Endothelial cell of umbilical vein (primary cell): ENCODE data around the gene EPB41L2. TPM values are rescaled to one million over a fixed set of nuclear protein-coding genes. Genes with fewer than 3 reads are reported as not detected.
A peak's percentile ranks its signal among the peaks of the same experiment; 100 is the strongest.

Source experiments
- BruUV-seq: library from RNA; stranded (reverse); fragments of 400-500 nt; replicated peaks from 2 replicates; lab custom pipeline; 2021; lab: Mats Ljungman, UMichigan
- CTCF ChIA-PET: fragments of 300-600, 350-600 bp; sonication (Branson Sonifier 250); formaldehyde crosslinking; loops from one replicate; lab custom pipeline; 2021; ENCODE audit warnings: antibody characterized with exemption, inconsistent platforms; lab: Charles Lee
- POLR2A ChIA-PET: fragments of 300-600, 350-600 bp; sonication (Branson Sonifier 250); formaldehyde crosslinking; loops from one replicate; lab custom pipeline; 2021; ENCODE audit warnings: antibody characterized with exemption, inconsistent platforms; lab: Charles Lee
- DNase-seq: peaks from one replicate; pipeline ENCODE4 v3.0.0-alpha.2; 2011; ENCODE audit warnings: low read depth, low spot score
- FAIRE-seq: peaks from 2 replicates; lab custom pipeline; 2011; peaks lifted over from hg19 to GRCh38; lab: Jason Lieb, UNC
- H2AFZ ChIP-seq: 2 replicates; pipeline ENCODE4 v1.6.0; 2012; ENCODE audit warnings: low read depth, low read length, control low read depth, inconsistent platforms
- H3K27ac ChIP-seq: 2 replicates; pipeline ENCODE4 v1.5.1; 2011; ENCODE audit warnings: low read depth, mild to moderate bottlenecking, control low read depth, low read length, moderate library complexity; ENCODE audit not compliant: insufficient read depth
- H3K27me3 ChIP-seq, 2 experiments: 2 replicates each; pipeline versions ENCODE4 v1.6.0 to v1.6.1; 2011; ENCODE audit warnings: low read length in 2 of 2, mixed read lengths in 1 of 2; ENCODE audit not compliant: control insufficient read depth in 2 of 2, insufficient read depth in 2 of 2
- H3K36me3 ChIP-seq, 2 experiments: 2 replicates in 1 of 2; 3 replicates in 1 of 2; pipeline ENCODE4 v1.5.1; 2011; ENCODE audit warnings: low read length in 2 of 2, mild to moderate bottlenecking in 1 of 2, moderate library complexity in 1 of 2; ENCODE audit not compliant: control insufficient read depth in 2 of 2, insufficient read depth in 2 of 2; ENCODE audit errors: extremely low read depth in 1 of 2
- H3K4me1 ChIP-seq: 3 replicates; pipeline ENCODE4 v1.5.1; 2011; ENCODE audit warnings: mild to moderate bottlenecking, low read length; ENCODE audit not compliant: control insufficient read depth, insufficient read depth; ENCODE audit errors: extremely low read depth
- H3K4me2 ChIP-seq: 2 replicates; pipeline ENCODE4 v1.6.1; 2011; ENCODE audit warnings: low read length, control low read depth, mixed read lengths; ENCODE audit not compliant: insufficient read depth
- H3K4me3 ChIP-seq, 3 experiments: fragments of 200-600 bp in 1 of 3; sonication (generic), shearing (Covaris generic) in 1 of 3; replicated peaks in 1 of 3; 2 replicates each; pipeline ENCODE4 v1.5.1; 2011 to 2016; ENCODE audit warnings: control low read depth in 3 of 3, low read length in 3 of 3, mild to moderate bottlenecking in 2 of 3, inconsistent platforms in 1 of 3, low read depth in 1 of 3, moderate library complexity in 1 of 3; ENCODE audit not compliant: insufficient read depth in 1 of 3
- H3K79me2 ChIP-seq: 2 replicates; pipeline ENCODE4 v1.6.0; 2012; ENCODE audit warnings: low read length, inconsistent platforms; ENCODE audit not compliant: control insufficient read depth, insufficient read depth
- H3K9ac ChIP-seq: replicated peaks from 2 replicates; pipeline ENCODE3; 2011; ENCODE audit warnings: low read length, control low read depth; ENCODE audit not compliant: insufficient read depth; ENCODE audit errors: extremely low read depth
- H3K9me1 ChIP-seq: replicated peaks from 3 replicates; pipeline ENCODE4 v1.6.0; 2011; ENCODE audit warnings: mild to moderate bottlenecking, low read length; ENCODE audit not compliant: control insufficient read depth, insufficient read depth; ENCODE audit errors: extremely low read depth
- H3K9me3 ChIP-seq: replicated peaks from 2 replicates; pipeline ENCODE4 v1.5.1; 2012; ENCODE audit warnings: low read length, inconsistent platforms; ENCODE audit not compliant: control insufficient read depth, insufficient read depth
- H4K20me1 ChIP-seq: replicated peaks from 2 replicates; pipeline ENCODE3; 2011; ENCODE audit warnings: mild to moderate bottlenecking, low read length; ENCODE audit not compliant: control insufficient read depth, insufficient read depth; ENCODE audit errors: extremely low read depth
- EZH2 ChIP-seq: IDR thresholded peaks from 2 replicates; pipeline ENCODE4 v1.6.1; 2012; ENCODE audit warnings: borderline replicate concordance, low read depth, mild to moderate bottlenecking, moderate library complexity, low read length, inconsistent platforms; ENCODE audit not compliant: severe bottlenecking
- FOS ChIP-seq: IDR thresholded peaks from 2 replicates; pipeline ENCODE4 v1.6.1; 2011; ENCODE audit warnings: mild to moderate bottlenecking, low read length, moderate library complexity, borderline replicate concordance; ENCODE audit not compliant: insufficient read depth
- GATA2 ChIP-seq: IDR thresholded peaks from 2 replicates; pipeline ENCODE4 v1.7.0; 2011; ENCODE audit warnings: low read depth, mild to moderate bottlenecking, moderate library complexity, mixed read lengths, low read length; ENCODE audit not compliant: insufficient read length, insufficient read depth
- JUN ChIP-seq: IDR thresholded peaks from 2 replicates; pipeline ENCODE4 v1.6.1; 2011; ENCODE audit warnings: borderline replicate concordance, low read depth; ENCODE audit not compliant: insufficient read length, insufficient read depth
- MYC ChIP-seq: IDR thresholded peaks from one replicate; pipeline ENCODE4 v1.6.1; 2011; ENCODE audit warnings: mild to moderate bottlenecking, low read depth, low read length
- POLR2A ChIP-seq: IDR thresholded peaks from 2 replicates; pipeline ENCODE4 v1.6.1; 2012; ENCODE audit warnings: low read depth, mild to moderate bottlenecking, control low read depth, low read length
- POLR2AphosphoS5 ChIP-seq: IDR thresholded peaks from 2 replicates; pipeline ENCODE4 v1.6.1; 2012; ENCODE audit warnings: low read depth, mild to moderate bottlenecking, control low read depth, low read length, moderate library complexity; ENCODE audit not compliant: insufficient read depth
- dilution Hi-C: fragments of 300-500 bp; cut with MboI; formaldehyde crosslinking; loops from one replicate; pipeline ENCODE4 v1.15.0; 2019; ENCODE audit warnings: low sequenced_read_pairs; ENCODE audit not compliant: extremely low pct_ligation_motif_present
- intact Hi-C: fragments of 100-400 bp; cut with micrococcal nuclease; formaldehyde crosslinking; loops from one replicate; pipeline ENCODE4 v1.10.0; 2022
- polyA plus RNA-seq, 4 experiments: library from polyadenylated mRNA; depleted of rRNA in 3 of 4; stranded (reverse) in 3 of 4; unstranded in 1 of 4; fragments of >200 nt; gene quantifications; 2 replicates each; pipeline versions ENCODE4 v1.2.1 to v1.2.3, GENCODE V29; 2011 to 2012; ENCODE audit warnings: missing spikeins in 1 of 4
- total RNA-seq: library from RNA; stranded (reverse); gene quantifications from 2 replicates; pipeline ENCODE4 v1.2.3, GENCODE V29; 2021
- TF ChIP-seq, protein P1 (sequence below): IDR thresholded peaks from 2 replicates; pipeline ENCODE4 v1.6.1; 2011; ENCODE audit not compliant: insufficient read depth, insufficient read length
- TF ChIP-seq, protein P2 (sequence below), 2 donors: IDR thresholded peaks; 1 replicate in 1 of 2; 2 replicates in 1 of 2; pipeline ENCODE4 v1.5.1; 2011; ENCODE audit warnings: low read length in 2 of 2, mild to moderate bottlenecking in 2 of 2, moderate library complexity in 2 of 2, control low read depth in 1 of 2, inconsistent platforms in 1 of 2, low read depth in 1 of 2; ENCODE audit not compliant: insufficient read depth in 1 of 2; ENCODE audit errors: extremely low read depth in 1 of 2

EPB41L2 gene
- total and polyA plus RNA-seq, 2 donors (not counting 3 experiments of a cell fraction or from before 2014, with no cell fraction given), result 26.5 to 87.7 TPM

DNA sequence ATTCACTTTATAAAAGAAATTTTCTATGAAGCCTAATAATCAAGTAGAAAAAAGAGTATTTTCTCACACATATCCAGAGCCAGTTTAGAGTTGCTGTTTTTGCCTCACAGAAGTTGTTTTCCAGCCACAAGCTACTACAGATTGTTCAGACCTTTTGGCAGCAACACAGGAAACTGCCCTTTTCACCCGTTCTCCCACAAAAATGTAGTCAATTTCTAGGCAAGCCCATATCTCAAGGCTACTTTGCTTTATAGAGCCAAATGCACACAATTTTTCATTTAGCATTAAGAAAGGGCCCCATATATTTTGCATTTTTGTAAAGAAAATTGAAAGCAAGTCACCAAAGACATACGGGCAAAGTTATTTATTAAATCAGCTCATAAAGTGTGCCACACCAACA lies 49.5 kb downstream of the EPB41L2 start:
- CTCF ChIA-PET, result interaction anchor here (0.7 to 2.5 kb wide), 12 partner anchors 9 to 124 kb away, joined by 3 to 13 read pairs (median 4); partner anchors contain the start of gene EPB41L2

GRCh38 chr6:131009790-131010189 lies 53.3 kb downstream of the EPB41L2 start:
- H3K27ac ChIP-seq, result no peak overlapping the region
- POLR2A ChIA-PET, result interaction anchor here (0.7 kb wide), 1 partner anchor 26 kb away, joined by 7 read pairs; no protein-coding TSS in a partner anchor
- H3K9me3 ChIP-seq, result no peaks in the 10 kb centered on the region
- BruUV-seq, result no TSS peak
- H2AFZ ChIP-seq, result no peak overlapping the region
- TF ChIP-seq POLR2A (no peak), GATA2 (no peak), EZH2 (no peak), FOS (no peak), MYC (no peak), POLR2AphosphoS5 (no peak), JUN (no peak)
- TF ChIP-seq, protein P1, sequence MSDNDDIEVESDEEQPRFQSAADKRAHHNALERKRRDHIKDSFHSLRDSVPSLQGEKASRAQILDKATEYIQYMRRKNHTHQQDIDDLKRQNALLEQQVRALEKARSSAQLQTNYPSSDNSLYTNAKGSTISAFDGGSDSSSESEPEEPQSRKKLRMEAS, result no peak
- TF ChIP-seq, protein P2, sequence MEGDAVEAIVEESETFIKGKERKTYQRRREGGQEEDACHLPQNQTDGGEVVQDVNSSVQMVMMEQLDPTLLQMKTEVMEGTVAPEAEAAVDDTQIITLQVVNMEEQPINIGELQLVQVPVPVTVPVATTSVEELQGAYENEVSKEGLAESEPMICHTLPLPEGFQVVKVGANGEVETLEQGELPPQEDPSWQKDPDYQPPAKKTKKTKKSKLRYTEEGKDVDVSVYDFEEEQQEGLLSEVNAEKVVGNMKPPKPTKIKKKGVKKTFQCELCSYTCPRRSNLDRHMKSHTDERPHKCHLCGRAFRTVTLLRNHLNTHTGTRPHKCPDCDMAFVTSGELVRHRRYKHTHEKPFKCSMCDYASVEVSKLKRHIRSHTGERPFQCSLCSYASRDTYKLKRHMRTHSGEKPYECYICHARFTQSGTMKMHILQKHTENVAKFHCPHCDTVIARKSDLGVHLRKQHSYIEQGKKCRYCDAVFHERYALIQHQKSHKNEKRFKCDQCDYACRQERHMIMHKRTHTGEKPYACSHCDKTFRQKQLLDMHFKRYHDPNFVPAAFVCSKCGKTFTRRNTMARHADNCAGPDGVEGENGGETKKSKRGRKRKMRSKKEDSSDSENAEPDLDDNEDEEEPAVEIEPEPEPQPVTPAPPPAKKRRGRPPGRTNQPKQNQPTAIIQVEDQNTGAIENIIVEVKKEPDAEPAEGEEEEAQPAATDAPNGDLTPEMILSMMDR (IDR thresholded peaks at IDR 0.05; ENCODE audit: extremely low read depth in 1 of 2, insufficient read depth in 1 of 2, low read depth in 1 of 2, low read length in 2 of 2), result no peak
- CTCF ChIA-PET, result no interaction called here
- H3K9ac ChIP-seq, result no peak overlapping the region
- no peaks in the 10 kb centered on the region for H3K9me1 ChIP-seq
- no peak for DNase-seq
- H3K79me2 ChIP-seq, result peaks cover 52% of the 10 kb centered on the region
- no peaks in the 10 kb centered on the region for H3K27me3 ChIP-seq
- H3K4me2 ChIP-seq, result no peak overlapping the region
- H4K20me1 ChIP-seq, result no peaks in the 10 kb centered on the region
- dilution Hi-C loops (no loop called here), intact Hi-C loops (loop anchor here (5.0 kb wide), 2 partner anchors 62 to 108 kb away; no protein-coding TSS in a partner anchor)
- no peak for FAIRE-seq
- H3K4me3 ChIP-seq, result no peak overlapping the region
- H3K36me3 ChIP-seq, result no peaks in the 10 kb centered on the region
- peaks cover 22% of the 10 kb centered on the region for H3K4me1 ChIP-seq

More for the DNA sequence above, 49.5 kb downstream of the EPB41L2 start:
- H2AFZ ChIP-seq, result no peak overlapping the region
- no peak overlapping the region for H3K4me3 ChIP-seq
- peak overlapping the region; percentile 54 for H3K4me2 ChIP-seq
- H4K20me1 ChIP-seq, result no peaks in the 10 kb centered on the region
- H3K9ac ChIP-seq, result peak overlapping the region; percentile 31
- DNase-seq (peak; percentile 91), FAIRE-seq (peak; percentile 95)
- no peaks in the 10 kb centered on the region for H3K9me1 ChIP-seq
- TF ChIP-seq GATA2 (peak; percentile 34), EZH2 (no peak), POLR2AphosphoS5 (peak; percentile 57)
- peaks cover 71% of the 10 kb centered on the region for H3K79me2 ChIP-seq
- intact Hi-C loops (loop anchor here (1.0 to 5.0 kb wide), 4 partner anchors 47 to 104 kb away; partner anchors contain the start of gene EPB41L2), dilution Hi-C loops (no loop called here)
- H3K27ac ChIP-seq, result peak overlapping the region; percentile 32
- no peaks in the 10 kb centered on the region for H3K36me3 ChIP-seq
- H3K9me3 ChIP-seq, result no peaks in the 10 kb centered on the region
- POLR2A ChIA-PET, result interaction anchor here (0.7 to 1.2 kb wide), 3 partner anchors 49 to 100 kb away, joined by 3 to 5 read pairs (median 4); partner anchors contain the start of gene EPB41L2
- H3K4me1 ChIP-seq, result peaks cover 38% of the 10 kb centered on the region
- BruUV-seq, result no TSS peak
- H3K27me3 ChIP-seq, result no peaks in the 10 kb centered on the region
